GM12892 (cell line): ENCODE results near the gene CMTM8.

Experiments
- POLR2A ChIP-seq: IDR thresholded peaks from 2 replicates; pipeline ENCODE4 v1.6.1; 2011; ENCODE audit warnings: low read depth, low read length, control low read depth
- POLR2AphosphoS5 ChIP-seq: IDR thresholded peaks from 2 replicates; pipeline ENCODE4 v1.6.1; 2011; ENCODE audit warnings: low read depth, low read length, control low read depth
- TAF1 ChIP-seq: IDR thresholded peaks from 2 replicates; pipeline ENCODE4 v1.6.1; 2011; ENCODE audit warnings: low read depth, mild to moderate bottlenecking, control low read depth, low read length, borderline replicate concordance

DNA sequence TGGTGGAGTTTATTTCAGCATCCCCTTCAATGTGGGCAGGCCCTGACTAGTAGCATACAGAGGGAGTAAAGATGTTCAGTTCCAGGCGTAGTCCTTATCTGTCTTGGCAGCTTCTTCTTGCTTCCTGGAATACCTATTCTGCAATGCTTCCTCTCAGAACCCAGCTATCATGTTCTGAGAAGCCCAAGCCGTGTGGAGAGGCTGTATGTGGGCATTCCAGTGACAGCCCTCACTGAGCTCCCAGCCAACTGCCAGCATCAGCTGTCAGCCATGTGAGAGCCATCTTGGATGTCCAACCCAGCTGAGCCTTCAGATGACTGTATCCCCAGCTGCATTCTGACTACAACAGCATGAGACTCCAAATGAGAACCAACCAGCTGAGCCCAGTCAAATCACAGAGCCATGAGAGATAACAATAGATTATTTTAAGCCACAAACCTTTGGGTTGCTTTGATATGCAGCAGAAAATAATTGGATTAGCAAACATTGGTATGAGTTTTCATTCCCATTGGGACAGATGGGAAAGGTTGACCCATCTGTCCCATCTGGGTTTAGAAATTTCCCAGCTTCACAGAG, 144.7 kb downstream of the CMTM8 start:
- TF ChIP-seq POLR2AphosphoS5 (no peak), POLR2A (no peak), TAF1 (no peak)
